ENCODE data around the gene ANO8. TPM values are rescaled to one million over a fixed set of nuclear protein-coding genes. Genes with fewer than 3 reads are reported as not detected.

Gene ANO8
- total RNA-seq, 4 donors from 2014 or later, result 6.2 to 24.5 (median 9.9) TPM

- H3K4me3 ChIP-seq, result no peak overlapping the region
- intact Hi-C loops (cut with DNase I; ENCODE audit: low total_unique reads) (no loop called here), in situ Hi-C loops (cut with MboI; ENCODE audit: low sequenced_read_pairs in 4 of 4) (loop anchor here in 2 of 4 donors (5.0 to 25.0 kb wide), 3 partner anchors 81 to 523 kb away; no protein-coding TSS in a partner anchor)
- TF ChIP-seq POLR2A (IDR thresholded peaks at IDR 0.05) (no peak), CTCF (IDR thresholded peaks at IDR 0.05 in 4 of 5, conservative IDR thresholded peaks at IDR 0.05 in 1 of 5) (no peak)
- H3K27me3 ChIP-seq, result peaks cover 16% of the 10 kb centered on the region in 3 donors
- DNase-seq, result no peak
- no peak for ATAC-seq
- H3K36me3 ChIP-seq, result no peaks in the 10 kb centered on the region
- no peak overlapping the region for H3K27ac ChIP-seq
- no peaks in the 10 kb centered on the region for H3K9me3 ChIP-seq
- peaks cover 4 to 22% of the 10 kb centered on the region in 2 donors for H3K4me1 ChIP-seq
Measured at GRCh38 chr19:17285415-17286135, 49.1 kb downstream of the ANO8 start.

- no peaks in the 10 kb centered on the region for H3K9me3 ChIP-seq
- intact Hi-C loops (cut with DNase I; ENCODE audit: low total_unique reads), result no loop called here
- TF ChIP-seq POLR2A (IDR thresholded peaks at IDR 0.05), result no peak
- TF ChIP-seq CTCF (IDR thresholded peaks at IDR 0.05 in 4 of 5, conservative IDR thresholded peaks at IDR 0.05 in 1 of 5), result no peak
- peaks cover 4 to 11% of the 10 kb centered on the region in 2 donors for H3K4me1 ChIP-seq
- in situ Hi-C loops (cut with MboI; ENCODE audit: low sequenced_read_pairs in 4 of 4), result loop anchor here in 3 of 4 donors (5.0 to 25.0 kb wide), 3 partner anchors 79 to 521 kb away; no protein-coding TSS in a partner anchor
- peaks cover 16% of the 10 kb centered on the region in 3 donors for H3K27me3 ChIP-seq
- no peak overlapping the region for H3K4me3 ChIP-seq
- H3K27ac ChIP-seq, result no peak overlapping the region
- peaks cover 0 to 6% of the 10 kb centered on the region in 2 donors for H3K36me3 ChIP-seq
- ATAC-seq (no peak), DNase-seq (no peak)
Measured at GRCh38 chr19:17283504-17283996, 51.1 kb downstream of the ANO8 start.

- H3K27me3 ChIP-seq, result peaks cover 16% of the 10 kb centered on the region in 3 donors
- peak overlapping the region; percentile 22 to 52 (median 44) for H3K4me3 ChIP-seq
- H3K36me3 ChIP-seq, result peaks cover 0 to 13% of the 10 kb centered on the region in 2 donors
Measured at GRCh38 chr19:17282488-17283125, 52.0 kb downstream of the ANO8 start.

More at GRCh38 chr19:17282488-17283125, 52.0 kb downstream of the ANO8 start:
- in situ Hi-C loops (cut with MboI; ENCODE audit: low sequenced_read_pairs in 4 of 4), result loop anchor here in 3 of 4 donors (5.0 to 25.0 kb wide), 3 partner anchors 78 to 520 kb away; no protein-coding TSS in a partner anchor
- peak; percentile 61 to 74 for DNase-seq
- Histone ChIP-seq H3K27ac (no peak overlapping the region), H3K9me3 (no peaks in the 10 kb centered on the region), H3K4me1 (peaks cover 4 to 11% of the 10 kb centered on the region in 2 donors)
- intact Hi-C loops (cut with DNase I; ENCODE audit: low total_unique reads), result loop anchor here (1.0 kb wide), 3 partner anchors 21 to 215 kb away; no protein-coding TSS in a partner anchor
- TF ChIP-seq POLR2A (IDR thresholded peaks at IDR 0.05) (no peak), CTCF (IDR thresholded peaks at IDR 0.05 in 4 of 5, conservative IDR thresholded peaks at IDR 0.05 in 1 of 5) (peak; percentile 79 to 96 (median 94))
- peak; percentile 85 to 89 for ATAC-seq
